NCI-H1417 (cell line): Measurements from ENCODE around the gene ZMYM2.

ENCODE experiments used
- DNase-seq, 3 experiments: peaks; one replicate each; lab custom pipeline; 2025; lab: John Stamatoyannopoulos, UW

The ZMYM2 gene

GRCh38 chr13:20045950-20046548 is 87.5 kb downstream of the ZMYM2 start:
- no peak for DNase-seq

GRCh38 chr13:20049558-20050473 is 91.3 kb downstream of the ZMYM2 start:
- DNase-seq, result no peak

DNA sequence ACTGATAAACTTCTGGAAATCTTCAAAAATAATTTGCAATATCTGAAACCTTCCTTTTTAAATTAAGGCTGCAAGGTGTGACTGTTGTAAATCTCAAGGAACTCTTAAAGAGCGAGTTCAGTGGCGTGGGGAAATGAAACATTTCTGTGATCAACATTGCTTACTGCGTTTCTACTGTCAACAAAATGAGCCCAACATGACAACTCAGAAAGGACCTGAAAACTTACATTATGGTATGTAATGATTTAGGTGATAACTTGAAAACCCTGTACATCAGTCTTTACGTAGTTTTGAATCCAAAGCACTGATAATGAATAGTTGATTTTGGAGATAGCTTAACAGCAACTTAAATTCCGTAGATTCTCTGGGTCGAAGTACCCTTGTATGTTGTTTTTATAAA is 92.8 kb downstream of the ZMYM2 start:
- no peak for DNase-seq

DNA sequence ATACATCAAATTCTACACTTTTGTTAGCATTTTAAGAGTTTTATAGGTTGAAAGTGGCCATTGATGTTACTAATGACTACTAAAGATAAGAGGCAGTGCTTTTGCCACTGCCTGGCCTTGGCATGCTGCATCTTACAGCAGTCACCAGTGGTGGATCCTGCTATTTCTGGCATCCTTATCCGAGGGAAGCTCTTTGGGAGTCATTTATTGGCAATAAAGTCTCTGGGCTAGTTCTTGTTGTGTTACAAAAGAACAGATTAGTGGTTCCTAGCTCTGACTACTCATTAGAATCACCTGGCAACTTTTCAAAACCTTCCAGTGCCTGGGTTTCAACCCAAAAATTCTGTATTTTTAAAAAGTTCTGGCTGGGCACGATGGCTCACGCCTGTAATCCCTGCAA is 94.5 kb downstream of the ZMYM2 start:
- DNase-seq, result no peak

DNA sequence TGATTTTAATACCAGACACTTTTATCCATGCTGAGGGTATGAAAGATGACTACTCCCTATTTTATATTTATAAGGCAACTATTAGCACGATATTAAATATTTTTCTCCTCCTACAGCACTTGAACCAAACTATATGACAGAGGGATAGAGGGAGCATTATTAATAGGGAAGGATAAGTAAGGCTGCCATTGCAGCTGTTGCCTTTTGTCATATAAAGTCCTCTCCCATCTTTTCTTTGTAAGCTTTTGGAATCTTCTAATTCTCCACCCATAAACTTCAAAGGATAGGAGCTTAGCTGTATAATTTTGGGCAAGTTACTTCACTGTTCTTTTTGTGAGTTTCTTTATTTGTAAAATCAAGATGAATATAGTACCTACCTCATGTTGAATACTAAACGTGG is 95.4 kb downstream of the ZMYM2 start:
- no peak for DNase-seq

DNA sequence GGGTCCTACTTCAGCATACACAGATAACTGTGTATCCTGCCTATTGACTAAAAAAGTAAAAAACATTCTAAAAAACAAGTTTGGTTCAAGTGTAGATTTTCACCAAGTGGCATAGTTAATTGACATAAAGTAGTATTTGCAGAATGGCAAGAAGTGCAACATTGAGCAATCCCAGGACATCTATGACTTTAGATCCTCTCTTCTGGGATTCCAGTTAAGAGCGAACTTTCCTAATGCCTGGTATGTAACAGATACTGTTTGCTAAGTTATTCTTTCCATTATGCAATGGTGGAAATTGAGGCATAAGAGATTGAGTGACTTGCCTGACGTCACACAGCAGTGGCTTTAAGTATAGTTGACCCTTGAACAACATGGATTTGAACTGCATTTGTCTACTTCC is 96.1 kb downstream of the ZMYM2 start:
- DNase-seq, result no peak

- DNase-seq, result no peak
Measured at GRCh38 chr13:20057214-20057613, 98.7 kb downstream of the ZMYM2 start.

- DNase-seq, result no peak
Measured at GRCh38 chr13:20057963-20058362, 99.4 kb downstream of the ZMYM2 start.

- DNase-seq, result no peak
Measured at GRCh38 chr13:20058476-20058875, 99.9 kb downstream of the ZMYM2 start.

- DNase-seq, result no peak
Measured at GRCh38 chr13:20064128-20064527, 105.6 kb downstream of the ZMYM2 start.

DNA sequence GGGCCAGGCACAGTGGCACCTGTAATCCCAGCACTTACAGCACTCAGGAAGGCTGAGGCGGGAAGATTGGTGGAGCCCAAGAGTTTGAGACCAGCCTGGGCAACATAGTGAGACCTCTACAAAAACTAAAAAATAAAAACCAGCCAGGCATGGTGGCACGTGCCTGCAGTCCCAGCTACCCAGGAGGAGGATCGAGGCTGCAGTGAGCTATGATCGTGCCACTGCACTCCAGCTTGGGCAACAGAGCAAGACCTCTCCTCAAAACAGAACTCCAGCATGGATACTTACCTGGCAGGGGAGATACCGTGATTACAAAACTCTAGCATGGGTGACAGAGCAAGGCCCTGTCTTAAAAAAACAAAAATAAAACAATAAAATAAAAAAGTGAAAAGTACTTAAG is 107.0 kb downstream of the ZMYM2 start:
- DNase-seq, result no peak

GRCh38 chr13:20069956-20070355 is 111.4 kb downstream of the ZMYM2 start:
- DNase-seq, result no peak

- no peak for DNase-seq
Measured at GRCh38 chr13:20073775-20074174, 115.2 kb downstream of the ZMYM2 start.

- DNase-seq, result no peak
Measured at GRCh38 chr13:20074966-20075365, 116.4 kb downstream of the ZMYM2 start.

- no peak for DNase-seq
Measured at GRCh38 chr13:20077086-20077485, 118.6 kb downstream of the ZMYM2 start.

DNA sequence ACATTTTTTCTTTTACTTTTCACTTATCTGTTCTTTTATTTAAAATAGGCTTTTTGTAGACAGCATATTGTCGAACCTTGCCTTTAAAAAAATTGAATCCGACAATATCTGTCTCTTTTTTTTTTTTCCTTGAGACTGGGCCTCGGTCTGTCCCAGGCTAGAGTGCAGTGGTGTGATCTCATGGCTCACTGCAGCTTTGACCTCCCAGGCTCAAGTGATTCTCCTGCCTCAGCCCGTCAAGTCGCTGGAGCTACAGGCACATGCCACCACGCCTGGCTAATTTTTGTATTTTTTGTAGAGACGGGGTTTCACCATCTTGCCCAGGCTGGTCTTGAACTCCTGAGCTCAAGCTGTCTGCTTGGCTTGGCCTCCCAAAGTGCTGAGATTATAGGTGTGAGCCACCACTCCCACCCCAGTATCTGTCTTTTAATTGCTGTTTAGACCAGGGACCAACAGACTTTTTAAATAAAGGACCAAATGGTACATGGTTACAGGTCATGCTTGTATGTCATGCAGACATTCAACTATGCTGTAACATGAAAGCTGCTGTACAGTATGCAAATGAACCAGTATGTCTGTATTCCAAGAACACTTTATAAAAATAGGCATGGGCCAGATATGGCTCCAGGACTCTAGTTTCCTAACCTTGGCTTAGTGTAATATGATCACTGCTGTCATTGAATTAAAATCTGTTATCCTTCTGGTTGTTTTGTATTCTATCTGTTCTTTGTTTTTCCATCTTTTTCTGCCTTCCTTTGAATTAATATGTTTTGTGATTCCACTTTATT is 122.0 kb downstream of the ZMYM2 start:
- DNase-seq, result no peak

DNA sequence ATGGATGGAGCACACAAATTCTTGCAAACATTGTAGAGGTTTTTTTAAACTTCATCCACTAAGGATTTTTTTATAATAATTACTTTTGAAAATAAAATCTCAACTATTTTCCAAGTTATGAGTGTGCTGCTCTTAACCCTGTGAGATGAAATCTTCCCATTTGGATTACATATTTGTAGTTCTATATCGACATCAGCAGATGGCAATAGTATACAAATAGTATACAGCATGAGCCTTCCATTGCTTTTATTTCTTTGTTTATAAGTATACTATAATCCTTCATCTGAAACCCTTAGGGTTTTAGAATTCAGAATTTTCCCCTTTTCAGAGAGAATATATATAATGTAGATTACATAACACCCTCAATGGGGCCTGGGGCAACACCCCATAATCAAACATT is 131.8 kb downstream of the ZMYM2 start:
- DNase-seq, result peak in 1 of 3 experiments; percentile 1

- no peak for DNase-seq
Measured at GRCh38 chr13:20093951-20094350, 135.4 kb downstream of the ZMYM2 start.

- DNase-seq, result no peak
Measured at GRCh38 chr13:20099319-20099718, 140.8 kb downstream of the ZMYM2 start.

- DNase-seq, result peak in 2 of 3 experiments; percentile 2 to 12
Measured at GRCh38 chr13:20101467-20102316, 143.2 kb downstream of the ZMYM2 start.

DNA sequence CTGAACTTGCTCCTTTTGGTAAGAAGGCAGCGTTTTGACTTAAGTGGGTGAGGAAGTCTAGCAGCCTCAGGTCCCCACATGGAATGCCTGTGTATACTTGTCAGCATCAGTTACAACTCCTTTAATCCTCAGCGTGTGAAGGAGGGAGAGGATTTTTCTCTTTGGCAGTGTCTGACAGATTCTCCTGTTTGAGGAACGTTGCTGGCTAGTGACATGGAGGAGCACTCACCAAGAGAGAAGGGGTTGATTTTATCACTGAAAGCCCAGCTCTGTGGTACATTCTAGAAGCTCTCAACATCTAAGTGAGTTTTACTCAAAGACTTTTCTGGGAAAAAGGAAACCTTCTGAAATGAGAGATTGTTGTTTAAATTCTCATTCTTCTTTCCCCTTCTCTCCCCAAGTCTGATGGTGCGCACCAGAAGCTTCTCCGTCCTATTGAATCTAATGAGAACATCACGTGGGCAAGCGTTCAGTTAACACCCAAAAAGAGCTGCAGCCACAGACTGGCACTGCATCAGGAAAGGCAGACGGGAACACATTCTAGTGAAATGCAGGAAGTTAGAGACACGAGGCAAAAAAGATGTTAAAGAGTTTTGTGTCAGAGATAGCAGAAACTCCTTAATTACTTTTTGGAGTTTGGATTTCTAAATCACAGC is 144.1 kb downstream of the ZMYM2 start:
- DNase-seq, result no peak
